ENCODE data around the gene LBH. TPM values are rescaled to one million over a fixed set of nuclear protein-coding genes. Genes with fewer than 3 reads are reported as not detected.

Gene LBH
- total RNA-seq, 2 donors from 2014 or later: 8.7 to 16.1 TPM

DNA sequence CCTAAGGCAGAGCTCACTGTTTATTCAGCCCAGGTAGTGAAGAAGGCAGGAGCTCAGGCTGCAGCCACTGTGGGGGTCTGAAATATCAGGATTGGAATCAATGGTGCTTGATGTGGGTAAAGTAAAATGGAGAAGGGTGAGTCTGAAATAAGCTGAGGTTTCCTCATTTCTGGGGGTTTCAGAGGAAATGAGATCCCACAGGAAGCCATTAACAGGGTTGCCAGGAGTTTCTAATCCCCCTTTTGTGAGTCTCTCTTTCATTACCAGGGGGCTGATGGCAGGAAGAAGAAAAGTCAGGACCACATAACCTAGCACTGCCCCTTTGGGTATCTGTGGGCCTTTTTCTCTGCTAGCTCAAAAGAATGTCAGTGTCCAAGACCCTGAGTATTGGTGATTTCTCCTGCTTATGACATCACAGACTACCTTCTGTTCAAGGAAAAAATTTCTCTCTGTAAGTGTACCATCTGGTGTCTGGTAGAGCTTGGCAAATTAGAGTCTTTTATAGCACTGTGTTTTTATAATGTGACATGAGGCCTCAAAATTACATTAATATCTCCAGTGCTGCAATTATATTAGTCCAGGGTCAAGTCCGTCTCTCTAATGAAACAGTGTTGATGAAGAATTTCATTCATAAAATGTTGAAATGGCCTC is 56.0 kb downstream of the LBH start:
- Histone ChIP-seq H3K4me3 (no peak overlapping the region), H3K4me1 (no peaks in the 10 kb centered on the region), H3K27ac (no peak overlapping the region), H3K36me3 (no peaks in the 10 kb centered on the region), H3K9ac (ENCODE audit: low read depth in 2 of 2, low read length in 2 of 2) (no peak overlapping the region), H3K27me3 (no peaks in the 10 kb centered on the region), H3K9me3 (no peaks in the 10 kb centered on the region)
- DNase-seq: no peak
- intact Hi-C loops (cut with DNase I): no loop called here
- TF ChIP-seq, protein P1, sequence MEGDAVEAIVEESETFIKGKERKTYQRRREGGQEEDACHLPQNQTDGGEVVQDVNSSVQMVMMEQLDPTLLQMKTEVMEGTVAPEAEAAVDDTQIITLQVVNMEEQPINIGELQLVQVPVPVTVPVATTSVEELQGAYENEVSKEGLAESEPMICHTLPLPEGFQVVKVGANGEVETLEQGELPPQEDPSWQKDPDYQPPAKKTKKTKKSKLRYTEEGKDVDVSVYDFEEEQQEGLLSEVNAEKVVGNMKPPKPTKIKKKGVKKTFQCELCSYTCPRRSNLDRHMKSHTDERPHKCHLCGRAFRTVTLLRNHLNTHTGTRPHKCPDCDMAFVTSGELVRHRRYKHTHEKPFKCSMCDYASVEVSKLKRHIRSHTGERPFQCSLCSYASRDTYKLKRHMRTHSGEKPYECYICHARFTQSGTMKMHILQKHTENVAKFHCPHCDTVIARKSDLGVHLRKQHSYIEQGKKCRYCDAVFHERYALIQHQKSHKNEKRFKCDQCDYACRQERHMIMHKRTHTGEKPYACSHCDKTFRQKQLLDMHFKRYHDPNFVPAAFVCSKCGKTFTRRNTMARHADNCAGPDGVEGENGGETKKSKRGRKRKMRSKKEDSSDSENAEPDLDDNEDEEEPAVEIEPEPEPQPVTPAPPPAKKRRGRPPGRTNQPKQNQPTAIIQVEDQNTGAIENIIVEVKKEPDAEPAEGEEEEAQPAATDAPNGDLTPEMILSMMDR (IDR thresholded peaks at IDR 0.05): no peak

DNA sequence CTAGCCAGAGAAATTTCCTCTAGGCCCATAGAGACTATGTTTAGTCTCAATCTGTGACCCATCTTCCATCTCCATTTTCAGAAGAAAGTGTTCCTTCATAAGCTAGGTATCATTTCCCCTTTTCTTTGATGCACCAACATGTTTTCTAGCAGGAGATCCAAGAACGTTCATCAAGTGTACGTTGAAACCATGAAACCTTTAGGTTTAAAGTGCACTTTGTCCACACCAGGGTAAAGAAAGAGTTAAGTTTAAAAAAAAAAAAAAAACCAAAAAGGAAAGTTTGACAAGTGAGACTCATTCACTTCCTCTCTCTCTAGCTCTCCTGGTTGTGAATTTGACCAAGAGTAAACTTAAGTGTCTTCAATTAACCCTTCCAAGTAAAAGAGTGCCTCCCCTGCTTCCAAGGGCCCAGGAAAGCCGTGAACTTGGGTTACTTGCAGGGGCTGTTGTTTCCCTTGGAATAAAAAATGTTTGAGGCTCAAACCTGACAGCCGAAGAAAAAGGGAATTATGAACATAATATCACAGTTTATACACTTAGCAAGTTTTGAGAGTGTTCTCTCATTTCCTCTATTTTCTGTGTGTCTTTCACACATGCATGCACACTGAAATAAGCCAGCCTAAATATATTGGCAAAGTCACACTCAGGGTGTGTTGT is 56.7 kb downstream of the LBH start:
- Histone ChIP-seq H3K4me1 (no peaks in the 10 kb centered on the region), H3K36me3 (no peaks in the 10 kb centered on the region), H3K27ac (no peak overlapping the region), H3K4me3 (no peak overlapping the region), H3K27me3 (no peaks in the 10 kb centered on the region), H3K9me3 (no peaks in the 10 kb centered on the region), H3K9ac (ENCODE audit: low read depth in 2 of 2, low read length in 2 of 2) (no peak overlapping the region)
- DNase-seq: no peak
- intact Hi-C loops (cut with DNase I): no loop called here
- TF ChIP-seq, protein P1 (IDR thresholded peaks at IDR 0.05): no peak

DNA sequence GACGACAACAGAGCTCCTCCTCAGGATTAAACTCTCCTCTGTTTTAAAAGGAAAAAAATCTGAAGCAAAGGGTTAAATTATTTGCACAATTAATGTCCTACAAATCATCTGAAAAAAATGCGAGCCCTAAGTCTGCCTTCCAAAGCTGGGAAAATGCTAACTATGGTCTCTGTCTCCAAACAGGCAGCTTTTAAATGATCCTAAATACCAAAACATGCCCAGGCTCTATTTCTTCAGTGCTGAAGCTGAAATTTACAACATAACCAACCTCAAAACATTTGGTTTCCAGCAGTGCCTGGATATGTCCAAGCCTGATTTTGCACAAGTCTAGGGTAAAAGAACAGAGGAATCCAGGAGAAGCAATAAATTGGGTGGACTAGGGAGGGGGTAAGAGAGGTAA is 57.2 kb downstream of the LBH start:
- Histone ChIP-seq H3K36me3 (no peaks in the 10 kb centered on the region), H3K27ac (no peak overlapping the region), H3K27me3 (no peaks in the 10 kb centered on the region), H3K9me3 (no peaks in the 10 kb centered on the region), H3K9ac (ENCODE audit: low read depth in 2 of 2, low read length in 2 of 2) (no peak overlapping the region), H3K4me1 (no peaks in the 10 kb centered on the region), H3K4me3 (no peak overlapping the region)
- intact Hi-C loops (cut with DNase I): no loop called here
- TF ChIP-seq, protein P1 (IDR thresholded peaks at IDR 0.05): no peak
- no peak for DNase-seq

DNA sequence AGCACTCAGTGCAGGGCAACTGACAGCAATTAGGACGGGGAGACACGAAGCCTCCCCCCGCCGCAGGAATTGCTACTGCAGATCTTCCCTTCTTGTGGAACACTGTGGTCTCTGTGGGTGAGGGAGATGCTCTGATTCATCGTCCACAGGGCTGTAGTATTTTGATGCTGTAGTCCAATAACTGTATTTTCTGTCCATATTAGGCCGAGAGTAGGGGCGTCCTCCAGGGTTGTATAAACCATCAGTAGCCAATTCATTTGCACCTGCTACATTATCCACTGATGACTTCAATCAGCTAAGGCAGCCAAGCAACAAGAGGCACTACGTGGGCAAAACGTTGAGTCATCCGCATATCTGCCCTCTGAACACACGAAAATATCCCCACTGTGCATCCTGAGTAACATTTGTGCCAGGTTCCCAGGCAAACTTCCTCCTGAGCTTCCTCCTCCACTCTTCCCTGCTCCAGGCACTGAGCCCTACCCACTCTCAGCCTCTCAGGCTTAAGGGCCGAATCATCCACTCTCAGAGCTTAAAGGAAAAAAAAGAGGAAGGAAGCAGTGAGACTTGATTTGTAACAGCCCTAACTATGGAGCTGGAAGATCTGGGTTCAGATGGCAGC is 62.1 kb downstream of the LBH start:
- Histone ChIP-seq H3K9ac (ENCODE audit: low read depth in 2 of 2, low read length in 2 of 2) (no peak overlapping the region), H3K9me3 (no peaks in the 10 kb centered on the region), H3K27ac (no peak overlapping the region), H3K4me3 (no peak overlapping the region), H3K36me3 (no peaks in the 10 kb centered on the region), H3K4me1 (no peaks in the 10 kb centered on the region), H3K27me3 (no peaks in the 10 kb centered on the region)
- intact Hi-C loops (cut with DNase I): no loop called here
- DNase-seq: no peak
- TF ChIP-seq, protein P1 (IDR thresholded peaks at IDR 0.05): no peak

DNA sequence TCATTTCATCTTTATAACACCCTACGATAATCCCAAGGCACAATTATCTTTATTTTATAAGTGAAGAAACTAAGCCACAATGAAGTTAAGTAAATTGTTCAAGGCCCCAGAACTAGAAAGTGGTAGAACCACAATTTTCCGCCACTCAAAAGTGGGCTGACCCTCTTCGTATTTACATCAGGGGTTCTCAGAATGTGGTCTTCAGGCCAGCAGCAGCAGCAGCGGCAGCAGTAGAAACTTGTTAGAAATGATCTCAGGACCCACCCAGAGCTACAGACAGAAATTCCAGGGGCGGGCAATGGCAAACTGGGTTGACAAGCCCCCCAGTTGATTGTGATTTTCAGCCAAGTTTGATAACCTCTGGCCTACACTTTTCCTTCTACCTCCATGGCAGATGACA is 62.8 kb downstream of the LBH start:
- Histone ChIP-seq H3K4me1 (no peaks in the 10 kb centered on the region), H3K4me3 (no peak overlapping the region), H3K9ac (ENCODE audit: low read depth in 2 of 2, low read length in 2 of 2) (no peak overlapping the region), H3K27me3 (no peaks in the 10 kb centered on the region), H3K27ac (no peak overlapping the region), H3K9me3 (no peaks in the 10 kb centered on the region), H3K36me3 (no peaks in the 10 kb centered on the region)
- TF ChIP-seq, protein P1 (IDR thresholded peaks at IDR 0.05): no peak
- no peak for DNase-seq
- intact Hi-C loops (cut with DNase I): no loop called here

Measured in colonic mucosa (tissue), 4 donors.